Thyroid gland (tissue), 4 donors: Measurements from ENCODE around the gene LRRC56. TPM values are rescaled to one million over a fixed set of nuclear protein-coding genes. Genes with fewer than 3 reads are reported as not detected.
A peak's percentile ranks its signal among the peaks of the same experiment; 100 is the strongest.

Source experiments
- DNase-seq, 2 donors: peaks; one replicate each; pipeline ENCODE4 v3.0.0-alpha.2; 2019
- H3K27ac ChIP-seq, 3 donors: fragments of 200-600 bp; sonication (generic); 1 replicate in 2 of 3; 2 replicates in 1 of 3; pipeline ENCODE4 v1.5.1; 2016 to 2019; ENCODE audit warnings: mild to moderate bottlenecking in 1 of 3, moderate library complexity in 1 of 3
- H3K27me3 ChIP-seq: fragments of 200-600 bp; sonication (generic); one replicate; pipeline ENCODE4 v1.5.1; 2019
- H3K36me3 ChIP-seq, 2 donors: fragments of 200-600 bp; sonication (generic); one replicate each; pipeline ENCODE4 v1.5.1; 2016 to 2019
- H3K4me1 ChIP-seq, 2 donors: fragments of 200-600 bp; sonication (generic); one replicate each; pipeline ENCODE4 v1.5.1; 2017 to 2019
- H3K4me3 ChIP-seq, 3 donors: fragments of 200-600 bp; sonication (generic); replicated peaks in 1 of 3; 1 replicate in 2 of 3; 2 replicates in 1 of 3; pipeline ENCODE4 v1.5.1; 2016; ENCODE audit warnings: mild to moderate bottlenecking in 1 of 3
- H3K9me3 ChIP-seq: fragments of 200-600 bp; sonication (generic); one replicate; pipeline ENCODE4 v1.5.1; 2017
- POLR2A ChIP-seq, 2 donors: fragments of 450-650 bp; IDR thresholded peaks; one replicate each; pipeline ENCODE4 v1.6.1; 2017; ENCODE audit warnings: antibody characterized with exemption in 2 of 2, mild to moderate bottlenecking in 2 of 2, moderate library complexity in 1 of 2
- WGBS, 2 donors: methylation state at CpG; one replicate each; pipeline ENCODE4 v1.1.5; 2017; 5-methylcytosine and 5-hydroxymethylcytosine counted together
- intact Hi-C: fragments of 100-400 bp; cut with DNase I; formaldehyde crosslinking; loops from one replicate; pipeline ENCODE4 v1.15.1; 2023
- total RNA-seq, 4 donors: library from RNA; depleted of rRNA; stranded (reverse); fragments of >200 nt; gene quantifications; one replicate each; pipeline ENCODE4 v1.2.3, GENCODE V29; 2016
- TF ChIP-seq, protein P1 (sequence below), 6 experiments: fragments of 200-600 bp in 3 of 6; fragments of 450-650 bp in 3 of 6; sonication (generic) in 3 of 6; IDR thresholded peaks; one replicate each; pipeline ENCODE4 v1.5.1; 2016 to 2019; ENCODE audit warnings: antibody characterized with exemption in 6 of 6, mild to moderate bottlenecking in 2 of 6, inconsistent platforms in 1 of 6, moderate library complexity in 1 of 6

LRRC56 gene
- total RNA-seq, 4 donors from 2014 or later = 1.7 to 2.6 (median 2.3) TPM

DNA sequence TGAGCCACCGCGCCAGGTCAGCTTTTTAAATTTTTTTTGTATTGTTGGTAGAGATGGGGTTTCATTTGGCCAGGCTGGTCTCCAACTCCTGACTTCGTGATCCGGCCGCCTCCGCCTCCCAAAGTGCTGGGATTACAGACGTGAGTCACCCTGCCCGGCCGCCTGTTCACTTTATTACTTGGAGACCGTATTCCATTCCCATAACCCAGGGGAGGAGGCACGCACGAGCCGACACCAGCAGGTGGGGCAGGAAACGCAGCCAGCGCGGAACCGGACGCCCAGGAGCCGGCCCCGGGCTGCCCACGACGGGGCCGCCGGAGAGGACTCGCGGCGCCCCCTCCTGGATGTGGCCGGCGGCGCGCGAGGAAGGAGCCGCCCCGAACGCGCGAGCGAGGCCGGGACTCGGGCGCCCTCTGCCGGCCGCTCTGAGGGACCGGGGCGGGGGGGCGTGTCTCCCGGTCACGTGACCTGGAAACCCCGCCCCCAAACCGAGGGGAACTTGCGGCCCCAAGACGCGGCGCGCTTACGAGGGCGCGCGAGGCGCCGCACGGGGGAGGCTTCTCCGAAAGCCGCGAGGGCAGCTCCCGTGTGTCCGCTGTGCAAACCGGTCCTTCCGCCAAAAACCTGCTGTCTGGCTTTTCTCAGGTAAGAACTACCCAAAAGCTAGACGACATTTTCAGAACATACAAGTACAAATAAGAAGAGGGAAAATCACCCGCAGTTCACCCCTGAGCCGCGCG, 18.7 kb upstream of the LRRC56 start:
- Histone ChIP-seq H3K4me1 (peaks cover 0 to 4% of the 10 kb centered on the region in 2 donors), H3K9me3 (no peaks in the 10 kb centered on the region), H3K4me3 (no peak overlapping the region), H3K36me3 (no peaks in the 10 kb centered on the region), H3K27me3 (no peaks in the 10 kb centered on the region), H3K27ac (peak overlapping the region in 1 of 3 donors; percentile 63)
- intact Hi-C loops = no loop called here
- no peak for TF ChIP-seq POLR2A (IDR thresholded peaks at IDR 0.05)
- TF ChIP-seq, protein P1, sequence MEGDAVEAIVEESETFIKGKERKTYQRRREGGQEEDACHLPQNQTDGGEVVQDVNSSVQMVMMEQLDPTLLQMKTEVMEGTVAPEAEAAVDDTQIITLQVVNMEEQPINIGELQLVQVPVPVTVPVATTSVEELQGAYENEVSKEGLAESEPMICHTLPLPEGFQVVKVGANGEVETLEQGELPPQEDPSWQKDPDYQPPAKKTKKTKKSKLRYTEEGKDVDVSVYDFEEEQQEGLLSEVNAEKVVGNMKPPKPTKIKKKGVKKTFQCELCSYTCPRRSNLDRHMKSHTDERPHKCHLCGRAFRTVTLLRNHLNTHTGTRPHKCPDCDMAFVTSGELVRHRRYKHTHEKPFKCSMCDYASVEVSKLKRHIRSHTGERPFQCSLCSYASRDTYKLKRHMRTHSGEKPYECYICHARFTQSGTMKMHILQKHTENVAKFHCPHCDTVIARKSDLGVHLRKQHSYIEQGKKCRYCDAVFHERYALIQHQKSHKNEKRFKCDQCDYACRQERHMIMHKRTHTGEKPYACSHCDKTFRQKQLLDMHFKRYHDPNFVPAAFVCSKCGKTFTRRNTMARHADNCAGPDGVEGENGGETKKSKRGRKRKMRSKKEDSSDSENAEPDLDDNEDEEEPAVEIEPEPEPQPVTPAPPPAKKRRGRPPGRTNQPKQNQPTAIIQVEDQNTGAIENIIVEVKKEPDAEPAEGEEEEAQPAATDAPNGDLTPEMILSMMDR (IDR thresholded peaks at IDR 0.05) = peak; percentile 31 to 98 (median 96)
- peak; percentile 74 to 79 for DNase-seq
- WGBS, 2 donors = 26 to 33% methylated on average over 31 to 35 of the region's 74 CpGs

DNA sequence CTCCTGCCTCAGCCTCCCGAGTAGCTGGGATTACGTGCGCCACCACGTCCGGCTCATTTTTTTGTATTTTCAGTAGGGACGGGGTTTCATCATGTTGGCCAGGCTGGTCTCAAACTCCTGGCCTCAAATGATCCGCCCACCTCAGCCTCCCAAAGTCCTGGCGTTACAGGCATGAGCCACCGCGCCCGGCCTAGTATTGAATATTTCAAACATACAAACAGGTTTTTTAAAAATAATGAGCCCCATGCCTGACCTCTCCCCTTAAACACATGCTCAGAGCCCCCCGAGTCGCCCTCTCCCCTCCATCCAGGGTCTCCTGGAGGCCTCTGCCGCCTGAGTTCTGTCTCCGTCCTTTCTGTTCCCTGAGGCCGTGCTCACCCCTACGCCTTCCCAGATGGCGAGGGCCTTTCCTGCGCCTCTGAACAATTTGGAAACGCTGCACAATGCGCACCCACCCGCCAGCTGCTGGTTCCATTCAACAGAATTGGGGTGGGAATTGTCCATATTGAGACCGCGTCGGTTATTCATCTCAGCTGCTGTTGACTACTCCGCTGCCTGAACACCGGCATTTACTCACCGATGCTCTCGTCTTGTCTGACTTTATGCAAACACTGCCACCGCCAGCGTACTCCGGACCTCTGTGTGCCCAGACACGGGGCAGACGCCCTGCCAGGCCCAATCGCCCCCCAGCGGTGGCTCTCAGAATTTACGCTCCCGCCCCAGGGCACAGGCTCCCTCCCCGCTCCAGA, 16.7 kb upstream of the LRRC56 start:
- no peak overlapping the region for H3K27ac ChIP-seq
- intact Hi-C loops = no loop called here
- TF ChIP-seq POLR2A (IDR thresholded peaks at IDR 0.05) = no peak
- TF ChIP-seq, protein P1 (IDR thresholded peaks at IDR 0.05) = no peak
- no peaks in the 10 kb centered on the region for H3K27me3 ChIP-seq
- no peak for DNase-seq
- WGBS, 2 donors = 93 to 95% methylated on average over 39 of the region's 39 CpGs
- H3K4me3 ChIP-seq = no peak overlapping the region
- no peaks in the 10 kb centered on the region for H3K36me3 ChIP-seq
- H3K4me1 ChIP-seq = peaks cover 0 to 4% of the 10 kb centered on the region in 2 donors
- H3K9me3 ChIP-seq = no peaks in the 10 kb centered on the region

DNA sequence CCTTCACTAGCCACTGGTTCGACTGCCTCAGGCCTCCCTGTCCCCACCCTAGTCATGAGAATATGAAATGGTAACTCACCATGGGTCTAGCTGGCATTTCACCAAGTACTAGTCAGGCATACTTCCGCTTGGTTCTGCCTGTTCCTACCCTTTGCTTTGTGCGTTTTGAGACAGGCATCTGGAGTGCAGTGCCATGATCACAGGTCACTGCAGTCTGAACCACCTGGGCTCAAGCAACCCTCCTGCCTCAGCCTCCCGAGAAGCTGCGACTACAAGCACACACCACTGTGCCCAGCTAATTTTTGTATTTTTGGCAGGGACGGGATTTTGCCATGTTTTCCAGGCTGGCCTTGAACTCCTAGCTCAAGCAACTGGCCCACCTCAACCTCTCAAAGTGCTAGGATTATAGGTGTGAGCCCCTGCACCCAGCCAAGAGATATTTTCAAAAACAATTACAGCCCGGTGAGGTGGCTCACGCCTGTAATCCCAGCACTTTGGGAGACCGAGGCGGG, 16.1 kb upstream of the LRRC56 start:
- no peak overlapping the region for H3K4me3 ChIP-seq
- no peak for TF ChIP-seq POLR2A (IDR thresholded peaks at IDR 0.05)
- TF ChIP-seq, protein P1 (IDR thresholded peaks at IDR 0.05) = no peak
- 91 to 96% methylated on average over 10 of the region's 10 CpGs for WGBS, 2 donors
- DNase-seq = no peak
- H3K36me3 ChIP-seq = no peaks in the 10 kb centered on the region
- intact Hi-C loops = no loop called here
- H3K27ac ChIP-seq = no peak overlapping the region
- peaks cover 0 to 4% of the 10 kb centered on the region in 2 donors for H3K4me1 ChIP-seq
- no peaks in the 10 kb centered on the region for H3K27me3 ChIP-seq
- no peaks in the 10 kb centered on the region for H3K9me3 ChIP-seq

DNA sequence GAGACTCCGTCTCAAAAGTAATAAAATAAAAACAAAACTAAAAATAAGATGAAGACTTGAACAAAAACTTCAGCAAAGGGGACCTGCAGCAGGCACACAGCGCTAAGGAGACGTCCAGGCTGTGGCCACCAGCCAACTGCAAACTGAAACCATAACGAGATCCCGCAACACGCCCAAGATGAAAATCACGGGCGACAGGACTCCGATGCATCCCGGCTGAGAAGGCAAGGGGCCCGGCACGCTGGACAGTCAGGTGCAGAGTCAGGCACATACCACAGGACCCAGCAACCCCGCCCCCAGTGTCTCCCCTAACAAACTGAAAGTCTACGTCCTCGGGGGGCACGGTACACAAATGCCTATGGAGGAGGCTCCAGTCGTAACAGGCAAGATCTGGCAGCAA, 11.1 kb upstream of the LRRC56 start:
- Histone ChIP-seq H3K9me3 (no peaks in the 10 kb centered on the region), H3K4me3 (no peak overlapping the region), H3K4me1 (no peaks in the 10 kb centered on the region), H3K36me3 (no peaks in the 10 kb centered on the region), H3K27ac (no peak overlapping the region), H3K27me3 (no peaks in the 10 kb centered on the region)
- intact Hi-C loops = no loop called here
- DNase-seq = no peak
- TF ChIP-seq POLR2A (IDR thresholded peaks at IDR 0.05) = no peak
- TF ChIP-seq, protein P1 (IDR thresholded peaks at IDR 0.05) = no peak
- WGBS, 2 donors = 83 to 88% methylated on average over 15 to 17 of the region's 17 CpGs
